Keratinocyte (primary cell): ENCODE data around the gene XPO1.

Source experiments
- EZH2 ChIP-seq: IDR thresholded peaks from one replicate; pipeline ENCODE4 v1.6.1; 2012; ENCODE audit warnings: inconsistent platforms, mild to moderate bottlenecking, low read length, moderate library complexity
- TF ChIP-seq, protein P1 (sequence below), 3 experiments: IDR thresholded peaks in 1 of 3; conservative IDR thresholded peaks in 1 of 3; optimal IDR thresholded peaks in 1 of 3; 2 replicates in 2 of 3; 3 replicates in 1 of 3; pipeline versions ENCODE3 to v1.5.1; 2011; ENCODE audit warnings: low read length in 3 of 3, mild to moderate bottlenecking in 3 of 3, moderate library complexity in 2 of 3, control low read depth in 1 of 3, inconsistent platforms in 1 of 3; ENCODE audit not compliant: insufficient read depth in 2 of 3; ENCODE audit errors: extremely low read depth in 1 of 3

GRCh38 chr2:61463769-61464475 is 74.2 kb downstream of the XPO1 start:
- TF ChIP-seq EZH2, result no peak
- TF ChIP-seq, protein P1, sequence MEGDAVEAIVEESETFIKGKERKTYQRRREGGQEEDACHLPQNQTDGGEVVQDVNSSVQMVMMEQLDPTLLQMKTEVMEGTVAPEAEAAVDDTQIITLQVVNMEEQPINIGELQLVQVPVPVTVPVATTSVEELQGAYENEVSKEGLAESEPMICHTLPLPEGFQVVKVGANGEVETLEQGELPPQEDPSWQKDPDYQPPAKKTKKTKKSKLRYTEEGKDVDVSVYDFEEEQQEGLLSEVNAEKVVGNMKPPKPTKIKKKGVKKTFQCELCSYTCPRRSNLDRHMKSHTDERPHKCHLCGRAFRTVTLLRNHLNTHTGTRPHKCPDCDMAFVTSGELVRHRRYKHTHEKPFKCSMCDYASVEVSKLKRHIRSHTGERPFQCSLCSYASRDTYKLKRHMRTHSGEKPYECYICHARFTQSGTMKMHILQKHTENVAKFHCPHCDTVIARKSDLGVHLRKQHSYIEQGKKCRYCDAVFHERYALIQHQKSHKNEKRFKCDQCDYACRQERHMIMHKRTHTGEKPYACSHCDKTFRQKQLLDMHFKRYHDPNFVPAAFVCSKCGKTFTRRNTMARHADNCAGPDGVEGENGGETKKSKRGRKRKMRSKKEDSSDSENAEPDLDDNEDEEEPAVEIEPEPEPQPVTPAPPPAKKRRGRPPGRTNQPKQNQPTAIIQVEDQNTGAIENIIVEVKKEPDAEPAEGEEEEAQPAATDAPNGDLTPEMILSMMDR (optimal IDR thresholded peaks at IDR 0.05 in 1 of 3, IDR thresholded peaks at IDR 0.05 in 1 of 3, conservative IDR thresholded peaks at IDR 0.05 in 1 of 3; ENCODE audit: extremely low read depth in 1 of 3, insufficient read depth in 2 of 3, low read length in 3 of 3), result no peak
